Immature natural killer cell (primary cell): ENCODE data around the gene SLC15A1. TPM values are rescaled to one million over a fixed set of nuclear protein-coding genes. Genes with fewer than 3 reads are reported as not detected.

ENCODE experiments used
- DNase-seq, 3 donors: peaks; one replicate each; pipeline ENCODE4 v3.0.0; 2022; ENCODE audit warnings: mixed read lengths in 1 of 3
- H3K27ac Mint-ChIP-seq, 6 donors: one replicate each; pipeline ENCODE4 v1.8.0; 2020; ENCODE audit warnings: mixed read lengths in 6 of 6, mild to moderate bottlenecking in 5 of 6, inconsistent platforms in 4 of 6, moderate library complexity in 3 of 6
- H3K27me3 Mint-ChIP-seq, 3 donors: one replicate each; pipeline ENCODE4 v1.8.0; 2020 to 2021; ENCODE audit warnings: low read depth in 3 of 3, mild to moderate bottlenecking in 3 of 3, mixed read lengths in 3 of 3, moderate library complexity in 3 of 3, inconsistent platforms in 1 of 3
- H3K36me3 Mint-ChIP-seq, 3 donors: one replicate each; pipeline ENCODE4 v1.8.0; 2020; ENCODE audit warnings: mixed read lengths in 3 of 3, inconsistent platforms in 2 of 3, mild to moderate bottlenecking in 2 of 3
- H3K4me1 Mint-ChIP-seq, 2 donors: one replicate each; pipeline ENCODE4 v1.8.0; 2020; ENCODE audit warnings: inconsistent platforms in 2 of 2, mild to moderate bottlenecking in 2 of 2, mixed read lengths in 2 of 2, moderate library complexity in 1 of 2
- H3K4me3 Mint-ChIP-seq, 5 donors: one replicate each; pipeline ENCODE4 v1.8.0; 2020; ENCODE audit warnings: mild to moderate bottlenecking in 5 of 5, mixed read lengths in 5 of 5, inconsistent platforms in 3 of 5, moderate library complexity in 3 of 5
- H3K9me3 Mint-ChIP-seq, 6 donors: one replicate each; pipeline ENCODE4 v1.8.0; 2020; ENCODE audit warnings: mild to moderate bottlenecking in 6 of 6, mixed read lengths in 6 of 6, inconsistent platforms in 4 of 6, moderate library complexity in 3 of 6
- polyA plus RNA-seq, 3 donors: library from polyadenylated mRNA; unstranded; fragments of 300-500 nt; fragmentation: Illumina TruSeq; gene quantifications; one replicate each; pipeline ENCODE4 v1.2.3, GENCODE V29; 2021

Gene SLC15A1
- polyA plus RNA-seq, result not detected

- H3K9me3 Mint-ChIP-seq, result peaks cover 0 to 22% (median 7%) of the 10 kb centered on the region in 6 donors
- H3K4me3 Mint-ChIP-seq, result no peak within 1 kb of the TSS
- peaks cover 14 to 42% (median 15%) of the 10 kb centered on the region in 3 donors for H3K27me3 Mint-ChIP-seq
- H3K27ac Mint-ChIP-seq, result no peak within 1 kb of the TSS
- DNase-seq, result no peak
- H3K4me1 Mint-ChIP-seq, result peaks cover 0 to 2% of the 10 kb centered on the region in 2 donors
- peaks cover 0 to 6% (median 3%) of the 10 kb centered on the region in 3 donors for H3K36me3 Mint-ChIP-seq
Observed at GRCh38 chr13:98752467-98753290, at the start of gene SLC15A1. TSS of gene SLC15A1 (minus strand) at chr13:98752672. CDS start at chr13:98752598, 74 bp downstream.

- H3K27ac Mint-ChIP-seq, result no peak overlapping the region
- H3K36me3 Mint-ChIP-seq, result peaks cover 25 to 67% (median 42%) of the 10 kb centered on the region in 3 donors
- DNase-seq, result no peak
- H3K4me3 Mint-ChIP-seq, result no peak overlapping the region
- H3K9me3 Mint-ChIP-seq, result no peaks in the 10 kb centered on the region
- H3K27me3 Mint-ChIP-seq, result peaks cover 0 to 2% (median 0%) of the 10 kb centered on the region in 3 donors
- no peaks in the 10 kb centered on the region for H3K4me1 Mint-ChIP-seq
Observed at GRCh38 chr13:98801626-98802418, 49.4 kb upstream of the SLC15A1 start.

GRCh38 chr13:98800078-98800477 lies 47.6 kb upstream of the SLC15A1 start:
- H3K36me3 Mint-ChIP-seq, result peaks cover 31 to 71% (median 48%) of the 10 kb centered on the region in 3 donors
- peaks cover 0 to 3% (median 2%) of the 10 kb centered on the region in 3 donors for H3K27me3 Mint-ChIP-seq
- no peak overlapping the region for H3K4me3 Mint-ChIP-seq
- H3K4me1 Mint-ChIP-seq, result no peaks in the 10 kb centered on the region
- DNase-seq, result no peak
- H3K9me3 Mint-ChIP-seq, result no peaks in the 10 kb centered on the region
- H3K27ac Mint-ChIP-seq, result no peak overlapping the region

GRCh38 chr13:98798849-98799645 lies 46.6 kb upstream of the SLC15A1 start:
- no peak overlapping the region for H3K27ac Mint-ChIP-seq
- H3K36me3 Mint-ChIP-seq, result peaks cover 38 to 73% (median 50%) of the 10 kb centered on the region in 3 donors
- H3K4me1 Mint-ChIP-seq, result no peaks in the 10 kb centered on the region

GRCh38 chr13:98797456-98797855 lies 45.0 kb upstream of the SLC15A1 start:
- DNase-seq, result no peak
- Mint-ChIP-seq H3K36me3 (peaks cover 33 to 76% (median 46%) of the 10 kb centered on the region in 3 donors), H3K4me3 (no peak overlapping the region)

More at GRCh38 chr13:98798849-98799645, 46.6 kb upstream of the SLC15A1 start:
- Mint-ChIP-seq H3K9me3 (no peaks in the 10 kb centered on the region), H3K4me3 (no peak overlapping the region), H3K27me3 (peaks cover 0 to 3% (median 2%) of the 10 kb centered on the region in 3 donors)
- DNase-seq, result no peak

GRCh38 chr13:98796798-98797197 lies 44.3 kb upstream of the SLC15A1 start:
- no peak for DNase-seq
- Mint-ChIP-seq H3K27me3 (peaks cover 0 to 3% (median 0%) of the 10 kb centered on the region in 3 donors), H3K4me1 (no peaks in the 10 kb centered on the region), H3K36me3 (peaks cover 32 to 76% (median 46%) of the 10 kb centered on the region in 3 donors), H3K4me3 (no peak overlapping the region), H3K27ac (no peak overlapping the region), H3K9me3 (no peaks in the 10 kb centered on the region)

More at GRCh38 chr13:98797456-98797855, 45.0 kb upstream of the SLC15A1 start:
- Mint-ChIP-seq H3K27ac (no peak overlapping the region), H3K27me3 (peaks cover 0 to 3% (median 0%) of the 10 kb centered on the region in 3 donors), H3K9me3 (no peaks in the 10 kb centered on the region), H3K4me1 (no peaks in the 10 kb centered on the region)

- DNase-seq, result no peak
- Mint-ChIP-seq H3K9me3 (no peaks in the 10 kb centered on the region), H3K27me3 (peaks cover 0 to 3% (median 0%) of the 10 kb centered on the region in 3 donors), H3K36me3 (peaks cover 35 to 80% (median 46%) of the 10 kb centered on the region in 3 donors), H3K4me3 (no peak overlapping the region), H3K27ac (no peak overlapping the region), H3K4me1 (no peaks in the 10 kb centered on the region)
Observed at GRCh38 chr13:98796191-98796590, 43.7 kb upstream of the SLC15A1 start.

- no peak for DNase-seq
- no peak overlapping the region for H3K4me3 Mint-ChIP-seq
- peaks cover 0 to 3% (median 0%) of the 10 kb centered on the region in 3 donors for H3K27me3 Mint-ChIP-seq
- no peaks in the 10 kb centered on the region for H3K4me1 Mint-ChIP-seq
- H3K27ac Mint-ChIP-seq, result no peak overlapping the region
- H3K36me3 Mint-ChIP-seq, result peaks cover 35 to 80% (median 46%) of the 10 kb centered on the region in 3 donors
- H3K9me3 Mint-ChIP-seq, result no peaks in the 10 kb centered on the region
Observed at GRCh38 chr13:98795220-98795619, 42.7 kb upstream of the SLC15A1 start.

- Mint-ChIP-seq H3K9me3 (no peaks in the 10 kb centered on the region), H3K4me3 (no peak overlapping the region), H3K36me3 (peaks cover 35 to 73% (median 44%) of the 10 kb centered on the region in 3 donors), H3K4me1 (no peaks in the 10 kb centered on the region), H3K27me3 (peaks cover 0 to 3% (median 2%) of the 10 kb centered on the region in 3 donors), H3K27ac (no peak overlapping the region)
- DNase-seq, result no peak
Observed at GRCh38 chr13:98794498-98794897, 42.0 kb upstream of the SLC15A1 start.

- Mint-ChIP-seq H3K4me3 (no peak overlapping the region), H3K9me3 (no peaks in the 10 kb centered on the region), H3K4me1 (no peaks in the 10 kb centered on the region), H3K27ac (no peak overlapping the region), H3K36me3 (peaks cover 29 to 59% (median 29%) of the 10 kb centered on the region in 3 donors), H3K27me3 (peaks cover 3 to 9% (median 4%) of the 10 kb centered on the region in 3 donors)
- no peak for DNase-seq
Observed at GRCh38 chr13:98792785-98793495, 40.5 kb upstream of the SLC15A1 start.

- H3K4me1 Mint-ChIP-seq, result no peaks in the 10 kb centered on the region
- H3K9me3 Mint-ChIP-seq, result no peaks in the 10 kb centered on the region
- H3K27me3 Mint-ChIP-seq, result peaks cover 3 to 16% (median 4%) of the 10 kb centered on the region in 3 donors
- no peak overlapping the region for H3K27ac Mint-ChIP-seq
- no peak for DNase-seq
- H3K36me3 Mint-ChIP-seq, result peaks cover 23 to 52% (median 29%) of the 10 kb centered on the region in 3 donors
- no peak overlapping the region for H3K4me3 Mint-ChIP-seq
Observed at GRCh38 chr13:98792321-98792720, 39.8 kb upstream of the SLC15A1 start.

GRCh38 chr13:98791611-98792010 lies 39.1 kb upstream of the SLC15A1 start:
- H3K9me3 Mint-ChIP-seq, result no peaks in the 10 kb centered on the region
- peaks cover 23 to 45% (median 28%) of the 10 kb centered on the region in 3 donors for H3K36me3 Mint-ChIP-seq
- DNase-seq, result no peak
- H3K27ac Mint-ChIP-seq, result no peak overlapping the region
- H3K4me3 Mint-ChIP-seq, result no peak overlapping the region
- H3K27me3 Mint-ChIP-seq, result peaks cover 3 to 16% (median 9%) of the 10 kb centered on the region in 3 donors
- no peaks in the 10 kb centered on the region for H3K4me1 Mint-ChIP-seq

GRCh38 chr13:98787996-98788395 lies 35.5 kb upstream of the SLC15A1 start:
- H3K4me3 Mint-ChIP-seq, result no peak overlapping the region
- H3K36me3 Mint-ChIP-seq, result peaks cover 6 to 13% (median 6%) of the 10 kb centered on the region in 3 donors
- DNase-seq, result no peak
- no peak overlapping the region for H3K27ac Mint-ChIP-seq
- no peaks in the 10 kb centered on the region for H3K9me3 Mint-ChIP-seq
- peaks cover 2 to 16% (median 9%) of the 10 kb centered on the region in 3 donors for H3K27me3 Mint-ChIP-seq
- H3K4me1 Mint-ChIP-seq, result no peaks in the 10 kb centered on the region
